ENCODE results near the gene CD1D. TPM values are rescaled to one million over a fixed set of nuclear protein-coding genes. Genes with fewer than 3 reads are reported as not detected.

The CD1D gene
- total and polyA plus RNA-seq, 10 donors, result 14.7 to 62.8 (median 24.1) TPM

GRCh38 chr1:158196461-158196860 is 15.8 kb downstream of the CD1D start:
- DNase-seq, result no peak
- Histone ChIP-seq H3K4me3 (no peak overlapping the region), H3K27ac (no peak overlapping the region), H3K36me3 (no peaks in the 10 kb centered on the region), H3K9me3 (peaks cover 0 to 11% (median 6%) of the 10 kb centered on the region in 8 donors), H3K27me3 (replicated peaks in 1 of 7) (peaks cover 0 to 9% (median 0%) of the 10 kb centered on the region in 7 donors), H3K4me1 (no peaks in the 10 kb centered on the region)
- TF ChIP-seq POLR2AphosphoS5 (IDR thresholded peaks at IDR 0.05) (no peak), POLR2A (IDR thresholded peaks at IDR 0.05) (no peak), CTCF (IDR thresholded peaks at IDR 0.05 in 8 of 11, conservative IDR thresholded peaks at IDR 0.05 in 3 of 11) (no peak)
- intact Hi-C loops (cut with DNase I; ENCODE audit: low total_unique reads), result no loop called here

- no peak for DNase-seq
- 35 to 72% (median 48%) methylated on average over 5 of the region's 5 CpGs for WGBS, 5 donors
- no peak overlapping the region for H3K4me3 ChIP-seq
- H3K4me1 ChIP-seq, result peaks cover 0 to 15% (median 11%) of the 10 kb centered on the region in 6 donors
- H3K36me3 ChIP-seq, result no peaks in the 10 kb centered on the region
- TF ChIP-seq CTCF (IDR thresholded peaks at IDR 0.05 in 8 of 11, conservative IDR thresholded peaks at IDR 0.05 in 3 of 11) (no peak), POLR2A (IDR thresholded peaks at IDR 0.05) (no peak), POLR2AphosphoS5 (IDR thresholded peaks at IDR 0.05) (no peak)
- intact Hi-C loops (cut with DNase I; ENCODE audit: low total_unique reads), result loop anchor here (5.0 kb wide), 1 partner anchor 872 kb away; no protein-coding TSS in a partner anchor
- H3K27ac ChIP-seq, result no peak overlapping the region
- H3K9me3 ChIP-seq, result no peaks in the 10 kb centered on the region
- H3K27me3 ChIP-seq (replicated peaks in 1 of 7), result peaks cover 0 to 7% (median 0%) of the 10 kb centered on the region in 7 donors
These were observed 19.2 kb downstream of the CD1D start for GRCh38 chr1:158199849-158200248.

- intact Hi-C loops (cut with DNase I; ENCODE audit: low total_unique reads), result loop anchor here (5.0 kb wide), 1 partner anchor 872 kb away; no protein-coding TSS in a partner anchor
- TF ChIP-seq CTCF (IDR thresholded peaks at IDR 0.05 in 8 of 11, conservative IDR thresholded peaks at IDR 0.05 in 3 of 11) (no peak), POLR2A (IDR thresholded peaks at IDR 0.05) (no peak), POLR2AphosphoS5 (IDR thresholded peaks at IDR 0.05) (no peak)
- WGBS, 5 donors, result 81 to 94% (median 87%) methylated on average over 1 of the region's 1 CpG
These were observed 19.8 kb downstream of the CD1D start for GRCh38 chr1:158200527-158200926.

GRCh38 chr1:158203693-158204457 is 23.2 kb downstream of the CD1D start:
- Histone ChIP-seq H3K36me3 (no peaks in the 10 kb centered on the region), H3K9me3 (no peaks in the 10 kb centered on the region), H3K4me3 (peak overlapping the region in 1 of 8 donors; percentile 21), H3K4me1 (peaks cover 0 to 15% (median 11%) of the 10 kb centered on the region in 6 donors), H3K27ac (peak overlapping the region in 1 of 8 donors; percentile 40), H3K27me3 (replicated peaks in 1 of 7) (peaks cover 0 to 7% (median 0%) of the 10 kb centered on the region in 7 donors)
- DNase-seq, result no peak
- 16 to 23% (median 22%) methylated on average over 7 of the region's 7 CpGs for WGBS, 5 donors
- no peak for TF ChIP-seq POLR2AphosphoS5 (IDR thresholded peaks at IDR 0.05)
- peak; percentile 49 to 85 (median 76) for TF ChIP-seq CTCF (IDR thresholded peaks at IDR 0.05 in 8 of 11, conservative IDR thresholded peaks at IDR 0.05 in 3 of 11)
- intact Hi-C loops (cut with DNase I; ENCODE audit: low total_unique reads), result loop anchor here (5.0 kb wide), 1 partner anchor 868 kb away; no protein-coding TSS in a partner anchor

More at GRCh38 chr1:158200527-158200926, 19.8 kb downstream of the CD1D start:
- peaks cover 0 to 7% (median 0%) of the 10 kb centered on the region in 7 donors for H3K27me3 ChIP-seq (replicated peaks in 1 of 7)
- H3K9me3 ChIP-seq, result no peaks in the 10 kb centered on the region
- no peak overlapping the region for H3K27ac ChIP-seq
- peaks cover 0 to 15% (median 11%) of the 10 kb centered on the region in 6 donors for H3K4me1 ChIP-seq
- DNase-seq, result no peak
- H3K4me3 ChIP-seq, result no peak overlapping the region
- no peaks in the 10 kb centered on the region for H3K36me3 ChIP-seq

Measured in spleen (tissue), 11 donors.